NCI-H146 (cell line): Measurements from ENCODE around the gene CASP4.
"Not testable (repeated sequence)": the region's sequence is repeated elsewhere in the genome, so short reads cannot be mapped to it uniquely, and the experiment has no call there.

Experiments used
- DNase-seq: peaks from one replicate; lab custom pipeline; 2025; lab: John Stamatoyannopoulos, UW

Gene CASP4

GRCh38 chr11:104968355-104968855 lies at the start of gene CASP4:
Gene CASP4, minus strand, starts transcription at chr11:104968574. Its CDS starts 49 bp downstream, at chr11:104968525.
- DNase-seq = peak; percentile 57

GRCh38 chr11:105007463-105007862 lies 39.1 kb upstream of the CASP4 start:
- no peak for DNase-seq

GRCh38 chr11:105005451-105005845 lies 37.1 kb upstream of the CASP4 start:
- DNase-seq = no peak

- DNase-seq = no peak
Measured at GRCh38 chr11:105004021-105004420, 35.6 kb upstream of the CASP4 start.

GRCh38 chr11:105003151-105003550 lies 34.8 kb upstream of the CASP4 start:
- no peak for DNase-seq

- no peak for DNase-seq
Measured at GRCh38 chr11:105000797-105001196, 32.4 kb upstream of the CASP4 start.

- no peak for DNase-seq
Measured at GRCh38 chr11:105000167-105000566, 31.8 kb upstream of the CASP4 start.

- no peak for DNase-seq
Measured at GRCh38 chr11:104999721-105000120, 31.3 kb upstream of the CASP4 start.

GRCh38 chr11:104997288-104997687 lies 28.9 kb upstream of the CASP4 start:
- no peak for DNase-seq

GRCh38 chr11:104995001-104995408 lies 26.6 kb upstream of the CASP4 start:
- peak; percentile 97 for DNase-seq

- DNase-seq = no peak
Measured at GRCh38 chr11:104992781-104993180, 24.4 kb upstream of the CASP4 start.

- no peak for DNase-seq
Measured at GRCh38 chr11:104991994-104992393, 23.6 kb upstream of the CASP4 start.

GRCh38 chr11:104984808-104985207 lies 16.4 kb upstream of the CASP4 start:
- DNase-seq = no peak

GRCh38 chr11:104979839-104980238 lies 11.5 kb upstream of the CASP4 start:
- no peak for DNase-seq

- no peak for DNase-seq
Measured at GRCh38 chr11:104973616-104974015, 5.2 kb upstream of the CASP4 start.

GRCh38 chr11:104972924-104973323 lies 4.5 kb upstream of the CASP4 start:
- DNase-seq = not testable (repeated sequence)

GRCh38 chr11:104970756-104971155 lies 2.4 kb upstream of the CASP4 start:
- DNase-seq = no peak

- peak; percentile 73 for DNase-seq
Measured at GRCh38 chr11:104968856-104969776, 742 bp upstream of the CASP4 start.

- peak; percentile 8 for DNase-seq
Measured at GRCh38 chr11:104967534-104968354, 630 bp downstream of the CASP4 start.

GRCh38 chr11:104965735-104966134 lies 2.6 kb downstream of the CASP4 start:
- no peak for DNase-seq

GRCh38 chr11:104964247-104964646 lies 4.1 kb downstream of the CASP4 start:
- DNase-seq = no peak

GRCh38 chr11:104962852-104963251 lies 5.5 kb downstream of the CASP4 start:
- DNase-seq = no peak

- DNase-seq = no peak
Measured at GRCh38 chr11:104957280-104957679, 11.1 kb downstream of the CASP4 start.
